Left lobe of liver (tissue), 2 donors: ENCODE results near the gene CRYGD. TPM values are rescaled to one million over a fixed set of nuclear protein-coding genes. Genes with fewer than 3 reads are reported as not detected.
"Not testable (repeated sequence)": the region's sequence is repeated elsewhere in the genome, so short reads cannot be mapped to it uniquely, and the experiment has no call there.

Experiments
- ATAC-seq: fragments of 200-7000 bp; cut with Tn5 transposase; one replicate; pipeline ENCODE4 v1.9.1; 2020; ENCODE audit warnings: mild to moderate bottlenecking, moderate library complexity
- DNase-seq: peaks from one replicate; pipeline ENCODE4 v3.0.0-alpha.2; 2020; ENCODE audit warnings: low spot score
- total RNA-seq: library from RNA; stranded (reverse); gene quantifications from one replicate; pipeline ENCODE4 v1.2.1, GENCODE V29; 2021
- donor health status: DM: no; HTN: no; CAD: no; lungs with moderate emphysema.
- donor health status: DM: no; HTN: yes; CAD: no.

CRYGD gene
- total RNA-seq, 1 donor from 2014 or later = not detected

DNA sequence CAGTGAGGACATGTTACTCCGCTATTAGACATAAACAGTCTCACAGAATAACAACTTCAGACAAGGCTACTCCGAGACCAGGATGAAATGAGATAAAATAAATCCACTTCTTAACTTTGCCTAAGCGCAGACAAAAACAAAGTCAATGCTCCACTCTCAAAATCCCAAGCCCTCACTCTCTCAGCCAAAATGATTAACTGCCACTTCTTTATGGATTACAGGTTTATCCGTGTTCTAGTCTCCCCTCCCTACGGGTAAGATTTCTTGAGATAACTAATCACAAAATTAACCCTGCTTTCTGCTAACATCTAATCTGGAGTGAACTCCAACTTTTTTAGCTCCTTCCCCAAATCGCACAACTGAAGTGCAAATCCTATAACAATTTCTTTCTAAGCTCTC lies 6.4 kb upstream of the CRYGD start:
- DNase-seq = no peak
- ATAC-seq = no peak

DNA sequence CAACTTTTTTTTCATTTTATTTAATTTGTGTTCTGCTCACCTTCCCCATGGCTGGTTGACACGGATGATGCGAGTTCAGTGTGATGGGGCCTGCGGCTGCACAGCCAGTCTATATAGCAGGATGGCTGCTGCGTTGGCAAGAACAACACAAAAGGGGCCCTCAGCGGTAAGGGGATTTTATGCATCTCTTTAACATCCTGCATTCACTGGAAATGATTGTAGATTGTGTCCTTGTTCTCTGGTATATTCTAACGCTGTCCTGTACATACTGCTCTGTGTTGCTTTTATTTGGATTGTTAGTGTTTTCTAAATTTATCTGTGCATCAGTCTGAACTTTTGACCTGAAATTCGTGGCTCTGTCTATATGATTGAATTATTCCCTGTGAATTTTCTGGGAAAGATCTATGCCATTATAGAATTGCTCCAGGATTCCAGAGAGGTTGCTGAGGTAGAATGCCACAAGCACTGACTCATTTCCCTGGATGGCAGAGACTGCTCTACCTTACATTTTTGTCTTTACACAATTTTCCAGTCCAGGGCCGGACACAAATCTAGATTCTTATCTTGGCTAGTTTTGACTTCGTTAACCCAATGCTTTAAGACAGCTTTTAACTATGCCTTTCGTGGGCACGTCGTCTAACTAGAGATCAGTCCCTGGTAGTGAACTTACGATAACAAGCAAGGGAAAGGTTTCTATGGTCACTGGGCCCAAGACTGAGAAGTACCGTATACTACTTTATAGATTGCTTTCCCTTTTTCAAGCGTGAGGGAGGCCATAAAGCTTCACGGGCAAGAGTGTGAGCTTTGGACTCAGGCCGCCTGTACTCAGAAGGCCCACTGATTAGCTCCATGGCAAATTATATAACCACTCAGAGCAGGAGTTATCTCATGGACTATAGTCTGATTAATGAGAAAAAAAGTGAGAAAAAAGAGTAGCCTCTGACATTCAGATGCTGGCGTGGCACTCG lies 5.7 kb upstream of the CRYGD start, which contains the start of gene CRYGC:
CRYGC (minus strand) TSS at position 85 of the 968 bp plus-strand sequence; CDS start at position 49, 36 bp downstream.
- ATAC-seq = peak; percentile 78
- DNase-seq = no peak

DNA sequence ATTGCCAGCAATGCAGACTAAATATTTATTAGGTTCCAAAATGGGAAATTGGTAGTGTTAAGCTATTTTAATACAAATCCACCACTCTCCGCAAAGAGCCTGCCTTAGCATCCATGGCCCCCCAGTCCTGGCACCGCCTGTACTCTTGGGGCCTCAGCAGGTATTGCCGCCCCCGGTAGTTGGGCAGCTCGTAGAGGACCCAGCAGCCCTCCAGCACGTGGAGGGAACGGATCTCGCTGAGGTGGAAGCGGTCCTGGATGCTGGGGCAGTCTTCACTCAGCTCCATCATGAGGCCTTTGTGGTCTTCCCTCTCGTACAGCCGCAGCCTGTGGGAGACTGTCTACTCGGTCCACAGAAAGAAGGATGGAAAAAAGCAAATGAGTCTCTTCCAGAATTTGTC lies 3.8 kb upstream of the CRYGD start:
- DNase-seq (no peak), ATAC-seq (no peak)

DNA sequence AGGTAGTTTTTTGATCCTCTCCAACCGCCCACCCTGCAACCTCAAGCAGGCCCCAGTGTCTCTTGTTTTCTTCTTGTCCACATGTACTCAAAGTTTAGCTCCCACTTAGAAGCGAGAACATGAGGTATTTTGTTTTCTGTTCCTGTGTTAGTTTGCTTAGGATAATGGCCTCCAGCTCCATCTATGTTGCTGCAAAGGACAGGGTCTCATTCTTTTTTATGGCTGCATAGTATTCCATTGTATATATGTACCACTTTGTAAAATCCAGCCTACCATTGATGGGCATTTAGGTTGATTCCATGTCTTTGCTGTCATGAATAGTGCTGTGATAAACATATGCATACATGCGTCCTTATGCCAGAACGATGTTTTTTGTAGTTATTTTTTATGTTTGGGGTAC lies 2.8 kb upstream of the CRYGD start:
- DNase-seq = no peak
- no peak for ATAC-seq

- no peak for DNase-seq
- ATAC-seq = no peak
Observed at GRCh38 chr2:208125251-208125650, 927 bp upstream of the CRYGD start.

DNA sequence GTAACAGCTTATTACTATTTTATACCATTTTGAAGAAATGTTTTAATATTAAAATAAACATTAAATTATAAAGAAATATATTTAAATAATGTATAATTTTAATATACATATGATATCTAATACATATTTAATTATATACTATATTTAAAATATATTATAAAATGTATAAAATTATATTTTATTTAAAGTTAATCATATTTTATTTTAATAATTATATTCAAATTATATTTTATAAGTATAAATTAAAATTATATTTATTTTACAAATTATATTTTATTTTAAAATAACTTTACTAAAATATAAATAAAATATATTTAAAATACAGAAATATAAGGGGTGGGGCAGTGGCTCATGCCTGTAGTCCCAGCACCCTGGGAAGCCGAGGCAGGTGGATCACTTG lies 2.1 kb downstream of the CRYGD start:
- no peak for ATAC-seq
- DNase-seq = no peak

DNA sequence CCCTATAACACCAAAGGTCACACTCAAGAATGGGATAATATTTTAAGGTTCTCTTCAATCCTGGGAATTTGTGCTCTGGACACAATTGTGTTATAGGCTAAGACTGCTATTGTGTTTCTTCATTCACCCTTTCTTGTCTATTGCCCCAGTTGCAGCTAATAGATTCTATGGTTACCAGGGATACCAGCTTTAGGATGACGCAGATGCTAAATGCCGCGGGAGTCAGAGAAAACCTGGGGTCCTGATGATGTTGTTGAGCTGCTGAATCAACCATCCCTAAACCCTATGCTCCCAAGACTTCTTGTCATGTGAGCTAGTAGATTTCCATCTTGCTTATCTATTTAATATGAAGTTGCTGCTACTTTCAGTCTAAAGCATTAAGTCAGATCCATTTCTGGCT lies 5.4 kb downstream of the CRYGD start:
- DNase-seq = no peak

GRCh38 chr2:208117390-208117789 lies 6.9 kb downstream of the CRYGD start:
- ATAC-seq, DNase-seq: not testable (repeated sequence)

More for the DNA sequence above, 5.4 kb downstream of the CRYGD start:
- no peak for ATAC-seq

DNA sequence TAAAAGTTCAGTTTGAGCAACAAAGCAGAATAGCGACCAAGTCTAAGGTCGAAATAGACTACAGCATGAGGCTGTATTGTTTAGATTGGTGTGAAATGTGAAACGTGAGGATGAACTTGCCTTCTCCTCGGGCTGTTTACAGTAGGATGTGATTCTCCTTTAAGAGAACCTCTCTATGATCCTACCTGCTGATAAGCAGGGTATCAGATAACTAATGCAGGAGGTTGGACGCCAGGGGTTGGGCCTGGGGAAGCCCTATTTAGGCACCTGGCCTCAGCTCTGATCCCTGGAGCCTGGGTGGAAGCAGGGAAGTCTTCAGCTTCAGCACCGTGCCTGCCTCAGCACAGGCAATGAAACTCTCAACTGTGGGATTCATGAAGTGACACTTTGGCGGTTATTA lies 11.4 kb downstream of the CRYGD start:
- DNase-seq = no peak
- no peak for ATAC-seq

DNA sequence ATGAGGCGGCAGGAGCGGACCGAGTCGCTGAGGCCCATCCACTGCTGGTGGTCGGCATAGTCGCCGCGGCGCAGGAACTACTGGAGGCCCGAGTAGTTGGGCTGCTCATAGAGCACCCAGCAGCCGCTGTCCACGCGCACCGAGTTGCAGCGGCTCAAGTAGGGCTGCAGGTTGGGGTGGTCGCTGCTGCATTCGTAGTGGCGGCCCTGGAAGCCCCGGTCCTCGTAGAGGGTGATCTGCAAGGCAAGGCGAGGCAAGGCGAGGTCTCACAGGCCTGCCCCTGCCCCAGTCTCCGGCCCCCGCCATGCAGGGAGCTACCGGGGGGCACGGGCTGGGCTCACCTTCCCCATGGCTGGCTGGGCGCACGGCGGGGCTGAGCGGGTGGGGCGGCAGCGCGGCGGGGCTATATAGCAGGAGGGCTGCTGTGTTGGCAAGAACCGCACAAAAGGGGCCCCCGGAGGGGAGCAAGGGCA lies 12.0 kb downstream of the CRYGD start:
- not testable (repeated sequence) for ATAC-seq, DNase-seq

GRCh38 chr2:208103616-208104015 lies 20.7 kb downstream of the CRYGD start:
- DNase-seq (no peak), ATAC-seq (no peak)

DNA sequence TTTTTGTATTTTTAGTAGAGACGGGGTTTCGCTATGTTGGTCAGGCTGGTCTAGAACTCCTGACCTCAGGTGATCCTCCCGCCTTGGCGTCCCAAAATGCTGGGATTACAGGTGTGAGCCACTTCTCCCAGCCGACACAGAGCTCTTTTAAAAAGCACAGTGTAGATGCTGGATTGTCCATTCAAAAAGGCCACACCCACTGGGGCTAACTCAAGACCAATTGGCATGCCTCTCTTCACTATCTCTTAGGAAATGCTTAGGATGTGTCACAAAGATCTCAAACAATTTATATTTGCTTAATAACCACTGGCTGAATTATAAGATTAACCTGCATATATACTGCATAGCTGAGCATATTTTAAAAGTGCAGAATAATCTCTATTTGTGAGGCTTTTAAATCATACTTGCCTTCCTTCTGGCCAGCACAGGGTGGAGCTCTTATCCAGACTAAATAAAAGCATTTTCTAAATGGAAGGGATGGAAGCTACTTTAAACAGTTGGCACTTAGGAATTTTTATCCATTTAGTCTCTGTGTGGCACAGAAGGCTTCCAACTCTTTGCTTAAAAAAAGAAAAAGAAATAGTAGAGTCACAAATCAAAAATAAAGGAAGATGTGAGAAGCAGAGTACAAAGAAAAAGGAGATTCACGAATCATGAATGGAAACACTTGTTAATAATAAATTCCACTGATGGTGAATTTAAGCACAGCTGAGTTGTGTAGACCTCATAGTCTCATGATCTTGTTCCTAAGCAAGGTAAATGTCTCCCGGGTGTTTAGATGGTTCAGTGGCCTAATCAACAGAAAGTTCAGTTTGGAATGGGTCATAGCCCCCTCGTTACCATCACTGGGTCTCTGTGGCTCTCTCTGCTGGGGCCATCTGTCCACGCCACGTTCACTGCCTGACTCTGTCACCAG lies 22.4 kb downstream of the CRYGD start:
- ATAC-seq (peak; percentile 89), DNase-seq (no peak)

GRCh38 chr2:208099682-208100470 lies 24.4 kb downstream of the CRYGD start:
- ATAC-seq = no peak

GRCh38 chr2:208098701-208099100 lies 25.6 kb downstream of the CRYGD start:
- not testable (repeated sequence) for ATAC-seq, DNase-seq

More at GRCh38 chr2:208099682-208100470, 24.4 kb downstream of the CRYGD start:
- no peak for DNase-seq

DNA sequence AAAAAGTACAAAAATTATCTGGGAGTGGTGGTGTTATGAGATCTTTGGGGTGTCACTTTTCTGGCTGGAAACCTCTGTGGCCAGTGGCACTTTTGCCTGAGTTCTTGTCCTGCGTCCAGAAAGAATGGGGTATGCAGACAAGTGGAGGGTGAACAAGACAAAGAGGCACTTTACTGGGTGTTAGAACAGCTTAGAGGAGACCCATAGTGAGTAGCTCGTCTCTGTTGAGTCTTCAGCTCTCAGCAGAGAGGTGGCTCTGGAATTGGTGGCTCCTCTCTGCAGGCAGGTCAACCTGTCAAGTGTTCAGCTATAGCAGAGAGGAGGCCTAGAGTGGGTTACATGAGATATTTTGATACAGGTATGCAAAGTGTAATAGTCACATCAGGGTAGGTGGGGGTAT lies 26.1 kb downstream of the CRYGD start:
- no peak for DNase-seq

GRCh38 chr2:208097801-208098200 lies 26.5 kb downstream of the CRYGD start:
- ATAC-seq = no peak
- no peak for DNase-seq

More for the DNA sequence above, 26.1 kb downstream of the CRYGD start:
- ATAC-seq = no peak

GRCh38 chr2:208097313-208097712 lies 27.0 kb downstream of the CRYGD start:
- DNase-seq (no peak), ATAC-seq (no peak)

- no peak for ATAC-seq
- no peak for DNase-seq
Observed at GRCh38 chr2:208096080-208096479, 28.2 kb downstream of the CRYGD start.

- no peak for DNase-seq
- ATAC-seq = no peak
Observed at GRCh38 chr2:208093128-208093527, 31.2 kb downstream of the CRYGD start.

- no peak for DNase-seq
- ATAC-seq = no peak
Observed at GRCh38 chr2:208092093-208092832, 32.1 kb downstream of the CRYGD start.
